Activated CD8-positive, alpha-beta memory T cell treated with anti-CD3 and anti-CD28 coated beads, Interleukin-2, amount 50 U/mL, for 4 hours (primary cell): ENCODE data around the gene FCF1.
"Not testable (repeated sequence)": the region's sequence is repeated elsewhere in the genome, so short reads cannot be mapped to it uniquely, and the experiment has no call there.

Source experiments
- DNase-seq: peaks from one replicate; pipeline ENCODE4 v3.0.0-alpha.2; 2020

The FCF1 gene

GRCh38 chr14:74703043-74703442, 9.9 kb upstream of the FCF1 start:
- DNase-seq, result no peak

- no peak for DNase-seq
Measured at GRCh38 chr14:74704656-74705055, 8.3 kb upstream of the FCF1 start.

GRCh38 chr14:74705613-74706500, 7.1 kb upstream of the FCF1 start:
- no peak for DNase-seq

- DNase-seq, result no peak
Measured at GRCh38 chr14:74710480-74710879, 2.5 kb upstream of the FCF1 start.

GRCh38 chr14:74711651-74712050, 1.3 kb upstream of the FCF1 start:
- DNase-seq, result no peak

- DNase-seq, result no peak
Measured at GRCh38 chr14:74713395-74713735, 421 bp downstream of the FCF1 start.

GRCh38 chr14:74720526-74720925, 7.6 kb downstream of the FCF1 start:
- no peak for DNase-seq

GRCh38 chr14:74723134-74723533, 10.2 kb downstream of the FCF1 start:
- no peak for DNase-seq

- DNase-seq, result no peak
Measured at GRCh38 chr14:74732387-74732786, 19.4 kb downstream of the FCF1 start.

GRCh38 chr14:74733221-74733620, 20.3 kb downstream of the FCF1 start:
- DNase-seq, result no peak

- no peak for DNase-seq
Measured at GRCh38 chr14:74735125-74735524, 22.2 kb downstream of the FCF1 start.

- no peak for DNase-seq
Measured at GRCh38 chr14:74737753-74738325, 24.9 kb downstream of the FCF1 start.

GRCh38 chr14:74739293-74740030, 26.5 kb downstream of the FCF1 start:
- no peak for DNase-seq

- no peak for DNase-seq
Measured at GRCh38 chr14:74747237-74747636, 34.3 kb downstream of the FCF1 start.

- DNase-seq, result no peak
Measured at GRCh38 chr14:74754157-74754556, 41.2 kb downstream of the FCF1 start.

- no peak for DNase-seq
Measured at GRCh38 chr14:74754899-74755298, 42.0 kb downstream of the FCF1 start.

- no peak for DNase-seq
Measured at GRCh38 chr14:74756326-74756725, 43.4 kb downstream of the FCF1 start.

GRCh38 chr14:74758505-74758904, 45.6 kb downstream of the FCF1 start:
- DNase-seq, result not testable (repeated sequence)

- DNase-seq, result peak; percentile 88
Measured at GRCh38 chr14:74762917-74763802, 50.2 kb downstream of the FCF1 start, which contains the start of gene YLPM1. YLPM1 (plus strand) TSS chr14:74763316; CDS start chr14:74763490, 174 bp downstream.

GRCh38 chr14:74763803-74764531, 51.0 kb downstream of the FCF1 start:
- DNase-seq, result peak; percentile 14

GRCh38 chr14:74765721-74766120, 52.8 kb downstream of the FCF1 start:
- DNase-seq, result no peak

- DNase-seq, result no peak
Measured at GRCh38 chr14:74771399-74771798, 58.5 kb downstream of the FCF1 start.
